Thyroid gland (tissue), 4 donors: Measurements from ENCODE around the gene NOP14.

Experiments
- CTCF ChIP-seq, 6 experiments: fragments of 200-600 bp in 3 of 6; fragments of 450-650 bp in 3 of 6; sonication (generic) in 3 of 6; IDR thresholded peaks; one replicate each; pipeline ENCODE4 v1.5.1; 2016 to 2019; ENCODE audit warnings: antibody characterized with exemption in 6 of 6, mild to moderate bottlenecking in 2 of 6, inconsistent platforms in 1 of 6, moderate library complexity in 1 of 6
- POLR2A ChIP-seq, 2 donors: fragments of 450-650 bp; IDR thresholded peaks; one replicate each; pipeline ENCODE4 v1.6.1; 2017; ENCODE audit warnings: antibody characterized with exemption in 2 of 2, mild to moderate bottlenecking in 2 of 2, moderate library complexity in 1 of 2

GRCh38 chr4:2968381-2968780 is 5.2 kb upstream of the NOP14 start:
- TF ChIP-seq POLR2A (IDR thresholded peaks at IDR 0.05) (no peak), CTCF (IDR thresholded peaks at IDR 0.05) (no peak)
